HL-60/S4 treated with retinoic acid at 250 ng/mL for 4 days and 3 days (cell line): Measurements from ENCODE around the gene LMX1A.

Source experiments
- in situ Hi-C: fragments of 300-500 bp; cut with MboI; formaldehyde crosslinking; loops from 2 replicates; pipeline ENCODE4 v1.7.0; 2022; ENCODE audit warnings: low sequenced_read_pairs

The LMX1A gene

GRCh38 chr1:165279882-165280281 lies 76.6 kb downstream of the LMX1A start:
- in situ Hi-C loops = no loop called here

GRCh38 chr1:165276314-165276713 lies 80.2 kb downstream of the LMX1A start:
- in situ Hi-C loops = no loop called here

GRCh38 chr1:165265196-165265838 lies 91.2 kb downstream of the LMX1A start:
- in situ Hi-C loops = no loop called here

- in situ Hi-C loops = no loop called here
These were observed 96.6 kb downstream of the LMX1A start for GRCh38 chr1:165259706-165260428.

DNA sequence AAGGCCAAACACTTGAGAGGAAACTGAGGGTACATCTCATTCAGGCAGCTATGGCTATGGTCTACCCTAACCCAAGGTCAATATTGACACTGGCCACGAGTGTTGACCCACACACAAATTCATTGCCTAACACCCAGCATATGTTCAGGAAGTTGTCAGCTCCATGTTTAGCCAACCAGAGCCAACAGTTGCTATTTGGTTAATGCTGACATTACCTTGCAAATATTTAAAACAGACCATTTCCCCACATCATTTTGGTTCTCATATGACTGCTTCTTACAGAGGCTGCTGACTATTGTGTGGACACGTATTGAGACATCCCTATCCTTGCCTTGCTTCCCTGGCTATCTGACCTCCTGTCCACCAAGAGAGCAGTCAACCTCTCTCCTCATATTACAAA lies 97.3 kb downstream of the LMX1A start:
- in situ Hi-C loops = no loop called here

GRCh38 chr1:165257969-165258459 lies 98.5 kb downstream of the LMX1A start:
- in situ Hi-C loops = no loop called here

GRCh38 chr1:165254896-165255625 lies 101.5 kb downstream of the LMX1A start:
- in situ Hi-C loops = no loop called here

- in situ Hi-C loops = no loop called here
These were observed 102.1 kb downstream of the LMX1A start for GRCh38 chr1:165254376-165254775.

DNA sequence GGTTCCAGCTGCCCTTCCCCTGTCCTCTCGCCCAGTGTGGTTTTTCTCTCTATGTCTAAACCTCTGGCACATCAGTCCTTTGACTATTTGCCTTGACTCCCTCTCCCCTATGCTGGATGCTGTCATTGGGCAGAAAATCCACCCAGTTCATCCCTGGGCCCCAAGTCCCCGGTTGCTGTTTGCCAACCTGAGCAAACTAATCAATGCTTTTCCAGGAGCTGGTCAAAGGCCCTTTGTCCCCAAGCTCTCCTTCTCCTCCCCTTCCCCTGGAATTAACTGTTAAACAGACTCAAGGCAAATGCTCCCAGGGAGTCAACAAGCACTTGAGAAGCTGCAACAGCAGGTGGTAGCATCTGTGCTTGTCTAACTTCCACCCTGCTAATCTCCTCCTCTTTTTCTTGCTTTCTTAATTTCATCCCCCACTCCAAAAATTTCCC lies 102.7 kb downstream of the LMX1A start:
- in situ Hi-C loops = no loop called here

GRCh38 chr1:165248969-165249571 lies 107.4 kb downstream of the LMX1A start:
- in situ Hi-C loops = no loop called here

- in situ Hi-C loops = no loop called here
These were observed 114.6 kb downstream of the LMX1A start for GRCh38 chr1:165241952-165242351.

- in situ Hi-C loops = no loop called here
These were observed 115.2 kb downstream of the LMX1A start for GRCh38 chr1:165241321-165241720.

- in situ Hi-C loops = no loop called here
These were observed 116.0 kb downstream of the LMX1A start for GRCh38 chr1:165240492-165240891.

DNA sequence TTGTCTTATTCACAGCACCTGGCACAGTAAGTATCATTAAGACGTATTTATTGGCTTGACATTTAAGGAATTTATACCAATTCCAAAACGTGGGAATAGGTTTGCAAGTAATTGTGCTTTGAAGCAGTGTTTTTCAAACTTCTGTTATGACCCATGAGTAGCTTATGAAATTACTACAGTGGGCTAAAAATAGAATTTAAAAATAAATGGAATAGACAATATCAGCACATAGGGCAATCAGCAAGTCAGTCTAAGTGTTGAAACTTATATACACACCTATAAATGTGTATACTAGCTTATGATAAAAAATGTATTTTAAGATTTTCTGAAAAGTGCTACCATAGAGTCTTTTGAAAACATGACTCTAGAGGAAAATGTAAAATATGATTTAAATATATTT lies 116.6 kb downstream of the LMX1A start:
- in situ Hi-C loops = no loop called here

GRCh38 chr1:165235777-165236291 lies 120.7 kb downstream of the LMX1A start:
- in situ Hi-C loops = no loop called here

DNA sequence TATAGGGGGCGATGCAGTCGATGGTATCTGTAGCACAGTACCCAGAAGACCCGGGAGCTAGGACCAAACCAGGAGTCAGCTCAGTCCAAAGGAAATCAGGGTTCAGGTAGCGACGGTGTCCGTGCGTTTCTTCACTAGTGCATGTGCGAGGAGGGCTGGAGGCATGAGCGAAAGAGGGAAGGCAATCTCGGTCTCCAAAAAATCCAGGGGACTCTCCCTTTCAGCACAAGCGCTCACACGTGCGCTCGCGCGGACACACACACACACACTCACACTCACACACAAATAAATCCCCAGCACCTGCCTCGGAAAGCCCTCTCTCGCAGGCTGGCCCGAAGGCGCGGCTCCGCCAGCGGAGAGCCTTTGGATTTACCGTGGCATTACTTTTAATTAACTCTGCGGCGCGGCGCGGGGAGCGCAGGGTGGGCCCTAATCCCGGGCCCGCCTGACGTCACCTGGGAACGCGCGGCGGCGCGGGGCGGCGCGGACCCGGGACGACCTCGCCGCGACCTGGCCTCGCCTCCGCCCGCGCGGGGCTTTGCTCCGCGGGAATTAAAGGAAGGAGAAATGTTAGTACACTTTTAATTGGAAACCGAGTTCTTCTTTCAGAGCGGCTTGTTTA lies 121.2 kb downstream of the LMX1A start:
- in situ Hi-C loops = no loop called here

DNA sequence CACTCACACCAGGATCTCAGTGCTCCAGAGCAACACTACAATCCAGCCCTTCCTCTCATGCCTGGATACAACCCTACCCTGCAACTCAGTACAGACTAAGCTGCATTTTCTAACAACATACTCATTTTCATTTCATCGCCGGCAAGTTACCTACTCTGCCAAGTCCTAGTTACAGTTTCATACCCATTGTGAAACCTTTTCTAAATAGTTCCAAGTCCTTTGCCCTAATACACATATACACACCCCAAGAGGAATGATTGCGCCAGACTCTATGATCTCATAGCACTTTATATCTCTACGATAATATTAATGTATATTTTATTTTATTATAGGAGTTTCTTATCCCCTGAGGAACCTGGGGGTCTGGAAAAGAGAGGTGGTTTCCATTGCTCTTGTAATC lies 122.4 kb downstream of the LMX1A start:
- in situ Hi-C loops = no loop called here

DNA sequence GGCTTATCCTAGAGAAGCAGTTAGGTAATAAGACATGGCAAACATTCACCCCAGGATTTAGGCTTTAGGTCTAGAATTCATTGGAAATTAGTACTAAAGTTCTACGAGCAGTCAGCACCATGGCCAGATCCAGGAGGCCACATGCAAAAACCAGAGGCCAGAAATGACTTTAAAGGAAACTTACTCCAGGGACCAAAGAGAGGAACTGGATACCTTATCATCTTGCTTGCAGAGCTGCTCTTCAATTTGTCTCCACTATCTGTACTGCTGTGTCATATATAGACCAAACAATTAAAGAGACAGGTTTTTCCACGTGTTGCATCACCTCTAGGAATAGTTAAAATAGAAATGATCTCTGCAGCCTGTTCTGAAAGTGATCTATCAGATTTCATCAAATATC lies 127.8 kb downstream of the LMX1A start:
- in situ Hi-C loops = no loop called here

DNA sequence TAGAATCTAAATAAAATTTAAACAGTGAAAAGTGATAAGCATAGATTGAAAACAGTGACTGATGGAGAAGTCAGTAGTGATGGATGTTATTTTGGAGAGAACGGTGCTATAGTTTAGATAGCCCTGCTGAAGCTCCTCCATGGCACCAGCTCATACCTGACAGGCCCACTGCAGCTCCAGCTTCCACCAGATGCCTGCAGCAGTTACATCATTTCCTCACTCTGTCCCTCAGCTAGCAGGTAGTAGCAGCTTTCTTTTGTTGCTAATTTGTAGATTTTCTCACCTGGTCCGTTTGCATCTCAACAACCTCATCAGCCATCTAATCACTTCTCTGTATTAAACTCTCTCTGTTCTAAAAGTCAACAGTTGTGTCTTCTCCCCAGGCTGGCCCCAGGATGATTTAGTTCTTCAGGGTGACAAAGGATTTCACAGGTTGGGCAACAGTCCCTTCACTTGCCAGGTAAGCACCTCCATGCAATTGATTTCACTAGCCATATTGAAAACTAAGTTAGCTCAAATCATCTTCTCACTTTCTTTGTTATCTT lies 128.3 kb downstream of the LMX1A start:
- in situ Hi-C loops = no loop called here

- in situ Hi-C loops = no loop called here
These were observed 130.2 kb downstream of the LMX1A start for GRCh38 chr1:165226326-165226725.
